Measurements from ENCODE around the gene CALR.
"Not testable (repeated sequence)": the region's sequence is repeated elsewhere in the genome, so short reads cannot be mapped to it uniquely, and the experiment has no call there.

CALR gene

GRCh38 chr19:12953799-12954611 lies 15.6 kb downstream of the CALR start:
- no peak for DNase-seq

- DNase-seq = no peak
Measured at GRCh38 chr19:12954612-12954962, 16.2 kb downstream of the CALR start.

- not testable (repeated sequence) for DNase-seq
Measured at GRCh38 chr19:12955575-12955974, 17.2 kb downstream of the CALR start.

GRCh38 chr19:12955996-12956395 lies 17.6 kb downstream of the CALR start:
- no peak for DNase-seq

- peak; percentile 69 for DNase-seq
Measured at GRCh38 chr19:12956446-12957388, 18.3 kb downstream of the CALR start, which contains the start of gene GADD45GIP1. Gene GADD45GIP1 (minus strand): TSS chr19:12957223. CDS start chr19:12957212, 11 bp downstream.

- DNase-seq = not testable (repeated sequence)
Measured at GRCh38 chr19:12957389-12957952, 19.1 kb downstream of the CALR start.

GRCh38 chr19:12959481-12959880 lies 21.1 kb downstream of the CALR start:
- no peak for DNase-seq

GRCh38 chr19:12965017-12965811 lies 26.8 kb downstream of the CALR start:
- DNase-seq = peak; percentile 66

- DNase-seq = no peak
Measured at GRCh38 chr19:12965812-12966135, 27.4 kb downstream of the CALR start.

- no peak for DNase-seq
Measured at GRCh38 chr19:12967907-12968306, 29.5 kb downstream of the CALR start.

- no peak for DNase-seq
Measured at GRCh38 chr19:12969292-12969988, 31.0 kb downstream of the CALR start, which contains the start of gene DAND5. Gene DAND5 (plus strand): TSS chr19:12969576. CDS start chr19:12969661, 85 bp downstream.

- no peak for DNase-seq
Measured at GRCh38 chr19:12970070-12970820, 31.8 kb downstream of the CALR start.

GRCh38 chr19:12973236-12973635 lies 34.8 kb downstream of the CALR start:
- no peak for DNase-seq

- no peak for DNase-seq
Measured at GRCh38 chr19:12974301-12975220, 36.2 kb downstream of the CALR start.

- DNase-seq = no peak
Measured at GRCh38 chr19:12975221-12975741, 36.9 kb downstream of the CALR start.

- DNase-seq = not testable (repeated sequence)
Measured at GRCh38 chr19:12976109-12976508, 37.7 kb downstream of the CALR start.

- DNase-seq = no peak
Measured at GRCh38 chr19:12979974-12980373, 41.6 kb downstream of the CALR start.

- DNase-seq = no peak
Measured at GRCh38 chr19:12982648-12983047, 44.2 kb downstream of the CALR start.

GRCh38 chr19:12983091-12983490 lies 44.7 kb downstream of the CALR start:
- no peak for DNase-seq
